GM10266 (cell line): ENCODE results near the gene TSPAN2.

Experiments used
- DNase-seq: peaks from one replicate; pipeline ENCODE4 v3.0.0; 2012; ENCODE audit errors: extremely low spot score
- CTCF ChIP-seq: IDR thresholded peaks from 2 replicates; pipeline ENCODE4 v1.5.1; 2012; ENCODE audit warnings: mild to moderate bottlenecking, low read depth; ENCODE audit not compliant: control insufficient read depth, insufficient read depth; ENCODE audit errors: missing control alignments

The TSPAN2 gene

GRCh38 chr1:115060501-115060900 is 28.8 kb downstream of the TSPAN2 start:
- DNase-seq = no peak
- TF ChIP-seq CTCF = no peak

GRCh38 chr1:115059316-115059715 is 30.0 kb downstream of the TSPAN2 start:
- no peak for TF ChIP-seq CTCF
- no peak for DNase-seq

GRCh38 chr1:115057661-115058254 is 31.5 kb downstream of the TSPAN2 start:
- no peak for DNase-seq

GRCh38 chr1:115056395-115056798 is 32.9 kb downstream of the TSPAN2 start:
- no peak for TF ChIP-seq CTCF
- no peak for DNase-seq

More at GRCh38 chr1:115057661-115058254, 31.5 kb downstream of the TSPAN2 start:
- no peak for TF ChIP-seq CTCF

GRCh38 chr1:115052454-115053083 is 36.7 kb downstream of the TSPAN2 start:
- TF ChIP-seq CTCF = peak; percentile 86
- DNase-seq = peak; percentile 62

GRCh38 chr1:115051850-115052249 is 37.5 kb downstream of the TSPAN2 start:
- no peak for TF ChIP-seq CTCF

GRCh38 chr1:115046751-115047150 is 42.6 kb downstream of the TSPAN2 start:
- no peak for TF ChIP-seq CTCF
- no peak for DNase-seq

More at GRCh38 chr1:115051850-115052249, 37.5 kb downstream of the TSPAN2 start:
- no peak for DNase-seq
